Adrenal gland (tissue), 12 donors: Measurements from ENCODE around the gene ZBTB6. TPM values are rescaled to one million over a fixed set of nuclear protein-coding genes. Genes with fewer than 3 reads are reported as not detected.
A peak's percentile ranks its signal among the peaks of the same experiment; 100 is the strongest.
"Not testable (repeated sequence)": the region's sequence is repeated elsewhere in the genome, so short reads cannot be mapped to it uniquely, and the experiment has no call there.

ENCODE experiments used
- DNase-seq, 7 donors: peaks; one replicate each; pipeline ENCODE4 v3.0.0-alpha.2; 2019 to 2020
- H3K27ac ChIP-seq, 5 donors: fragments of 200-600 bp; sonication (generic) in 4 of 5; 1 replicate in 3 of 5; 2 replicates in 2 of 5; pipeline versions ENCODE4 v1.5.1 to v1.8.0; 2016 to 2020; ENCODE audit warnings: mild to moderate bottlenecking in 1 of 5
- H3K27me3 ChIP-seq: fragments of 200-600 bp; 2 replicates; pipeline ENCODE4 v1.8.0; 2021
- H3K36me3 ChIP-seq, 2 donors: fragments of 200-600 bp; replicated peaks in 1 of 2; 1 replicate in 1 of 2; 2 replicates in 1 of 2; pipeline versions ENCODE4 v1.5.1 to v1.8.0; 2018 to 2022
- H3K4me1 ChIP-seq, 2 donors: fragments of 200-600 bp; replicated peaks in 1 of 2; 1 replicate in 1 of 2; 2 replicates in 1 of 2; pipeline versions ENCODE4 v1.5.1 to v1.8.0; 2018 to 2021
- H3K4me3 ChIP-seq, 4 donors: fragments of 200-600 bp; sonication (generic) in 3 of 4; one replicate each; pipeline ENCODE4 v1.5.1; 2016 to 2018
- H3K9me3 ChIP-seq, 3 donors: fragments of 200-600 bp; sonication (generic) in 1 of 3; replicated peaks in 1 of 3; 1 replicate in 2 of 3; 2 replicates in 1 of 3; pipeline versions ENCODE4 v1.5.1 to v1.8.0; 2016 to 2021
- CTCF ChIP-seq, 6 experiments: fragments of 450-650 bp in 4 of 6; fragments of 200-600 bp in 2 of 6; sonication (generic) in 1 of 6; IDR thresholded peaks; 1 replicate in 5 of 6; 2 replicates in 1 of 6; pipeline versions ENCODE4 v1.5.1 to v1.8.0; 2016 to 2021; ENCODE audit warnings: antibody characterized with exemption in 6 of 6, mild to moderate bottlenecking in 2 of 6, moderate library complexity in 1 of 6
- POLR2A ChIP-seq, 2 donors: fragments of 450-650 bp; IDR thresholded peaks; one replicate each; pipeline ENCODE4 v1.6.1; 2017; ENCODE audit warnings: antibody characterized with exemption in 2 of 2, mild to moderate bottlenecking in 2 of 2, moderate library complexity in 1 of 2
- WGBS, 4 donors: extraction: QIAGEN DNeasy Blood & Tissue Kit in 2 of 4; methylation state at CpG; one replicate each; pipeline versions ENCODE4 v1.1.5 to v1.1.7; 2013 to 2017; 5-methylcytosine and 5-hydroxymethylcytosine counted together
- intact Hi-C, 2 donors: fragments of 100-400 bp; cut with DNase I; formaldehyde crosslinking; loops; one replicate each; pipeline versions ENCODE4 v1.14.1 to v1.15.0; 2022 to 2023
- polyA plus RNA-seq, 3 donors: library from polyadenylated mRNA; stranded (reverse); fragments of 200-250 nt in 2 of 3; fragments of 350-450 nt in 1 of 3; fragmentation: Illumina TruSeq in 1 of 3; extraction: RNeasy Lipid Tissue Mini Kit (QIAGEN cat#74804) in 1 of 3; gene quantifications; one replicate each; pipeline ENCODE4 v1.2.3, GENCODE V29; 2013 to 2014
- total RNA-seq, 9 donors: library from RNA; depleted of rRNA in 4 of 9; stranded (reverse); fragments of >200 nt in 4 of 9; fragments of 120-200 nt in 1 of 9; fragmentation: NEBNext Ultra II Directional in 1 of 9; extraction: Animal tissue kit (Norgen Biotek cat#: 25700) in 1 of 9; gene quantifications; one replicate each; pipeline versions ENCODE4 v1.1.0 to v1.2.4, GENCODE V29; 2013 to 2023
- donor health status: healthy with polysubstance abuse.
- donor health status: Bipolar disorder and iron deficiency.
- donor health status: DM: yes; HTN: yes; CAD: no.
- donor health status: DM: no; HTN: no; CAD: no.
- donor health status: DM: no; HTN: no; CAD: no.
- donor health status: DM: yes; HTN: yes; CAD: no.

The ZBTB6 gene
- total and polyA plus RNA-seq, 12 donors, result 1.8 to 11.6 (median 7.8) TPM

GRCh38 chr9:122923947-122924346, 10.8 kb upstream of the ZBTB6 start:
- H3K4me3 ChIP-seq, result no peak overlapping the region
- H3K9me3 ChIP-seq, result no peaks in the 10 kb centered on the region
- H3K27me3 ChIP-seq, result no peaks in the 10 kb centered on the region
- DNase-seq, result no peak
- no peaks in the 10 kb centered on the region for H3K4me1 ChIP-seq
- H3K36me3 ChIP-seq, result peaks cover 0 to 6% of the 10 kb centered on the region in 2 donors
- 68 to 83% (median 70%) methylated on average over 3 of the region's 3 CpGs for WGBS, 4 donors
- TF ChIP-seq POLR2A (IDR thresholded peaks at IDR 0.05), result no peak
- no peak for TF ChIP-seq CTCF (IDR thresholded peaks at IDR 0.05)
- intact Hi-C loops, result no loop called here
- H3K27ac ChIP-seq, result no peak overlapping the region

GRCh38 chr9:122922713-122923112, 9.6 kb upstream of the ZBTB6 start:
- no peaks in the 10 kb centered on the region for H3K9me3 ChIP-seq
- no peak overlapping the region for H3K4me3 ChIP-seq
- H3K27me3 ChIP-seq, result no peaks in the 10 kb centered on the region
- TF ChIP-seq POLR2A (IDR thresholded peaks at IDR 0.05), result no peak
- no peak for TF ChIP-seq CTCF (IDR thresholded peaks at IDR 0.05)
- no peak for DNase-seq
- peaks cover 0 to 6% of the 10 kb centered on the region in 2 donors for H3K36me3 ChIP-seq
- intact Hi-C loops, result no loop called here
- 91 to 96% (median 92%) methylated on average over 8 of the region's 8 CpGs for WGBS, 4 donors
- H3K27ac ChIP-seq, result no peak overlapping the region
- H3K4me1 ChIP-seq, result no peaks in the 10 kb centered on the region

- H3K4me3 ChIP-seq, result no peak overlapping the region
- 75 to 94% (median 88%) methylated on average over 2 of the region's 2 CpGs for WGBS, 4 donors
- no peak for DNase-seq
- intact Hi-C loops, result loop anchor here in 1 of 2 donors (10.0 kb wide), 1 partner anchor 76 kb away; no protein-coding TSS in a partner anchor
- TF ChIP-seq POLR2A (IDR thresholded peaks at IDR 0.05) (no peak), CTCF (IDR thresholded peaks at IDR 0.05) (no peak)
- H3K9me3 ChIP-seq, result no peaks in the 10 kb centered on the region
- peaks cover 0 to 3% of the 10 kb centered on the region in 2 donors for H3K4me1 ChIP-seq
- H3K27ac ChIP-seq, result no peak overlapping the region
- H3K36me3 ChIP-seq, result peaks cover 0 to 6% of the 10 kb centered on the region in 2 donors
- H3K27me3 ChIP-seq, result no peaks in the 10 kb centered on the region
Observed at GRCh38 chr9:122918310-122918709, 5.2 kb upstream of the ZBTB6 start.

GRCh38 chr9:122912671-122912963, 506 bp downstream of the ZBTB6 start:
- no peaks in the 10 kb centered on the region for H3K27me3 ChIP-seq
- H3K9me3 ChIP-seq, result no peaks in the 10 kb centered on the region
- intact Hi-C loops, result loop anchor here in 1 of 2 donors (10.0 kb wide), 1 partner anchor 82 kb away; no protein-coding TSS in a partner anchor
- peak overlapping the region; percentile 5 to 95 (median 64) for H3K4me3 ChIP-seq
- TF ChIP-seq POLR2A (IDR thresholded peaks at IDR 0.05) (no peak), CTCF (IDR thresholded peaks at IDR 0.05) (no peak)
- H3K27ac ChIP-seq, result peak overlapping the region in 4 of 5 donors; percentile 29 to 93 (median 81)
- H3K36me3 ChIP-seq, result peaks cover 0 to 8% of the 10 kb centered on the region in 2 donors
- DNase-seq, result no peak
- WGBS, 4 donors, result 0 to 2% (median 1%) methylated on average over 9 of the region's 9 CpGs
- peaks cover 10 to 11% of the 10 kb centered on the region in 2 donors for H3K4me1 ChIP-seq

GRCh38 chr9:122906122-122906521, 7.0 kb downstream of the ZBTB6 start:
- DNase-seq, result peak in 1 of 7 donors; percentile 70
- peaks cover 8 to 26% of the 10 kb centered on the region in 2 donors for H3K4me1 ChIP-seq
- H3K4me3 ChIP-seq, H3K9me3 ChIP-seq, intact Hi-C loops, H3K27me3 ChIP-seq, H3K36me3 ChIP-seq, H3K27ac ChIP-seq: not testable (repeated sequence)
- 94 to 97% (median 95%) methylated on average over 16 of the region's 16 CpGs for WGBS, 4 donors
